ENCODE results near the gene PRKCB. TPM values are rescaled to one million over a fixed set of nuclear protein-coding genes. Genes with fewer than 3 reads are reported as not detected.
"Not testable (repeated sequence)": the region's sequence is repeated elsewhere in the genome, so short reads cannot be mapped to it uniquely, and the experiment has no call there.

Gene PRKCB
- polyA plus RNA-seq, 1 experiment, result not detected

DNA sequence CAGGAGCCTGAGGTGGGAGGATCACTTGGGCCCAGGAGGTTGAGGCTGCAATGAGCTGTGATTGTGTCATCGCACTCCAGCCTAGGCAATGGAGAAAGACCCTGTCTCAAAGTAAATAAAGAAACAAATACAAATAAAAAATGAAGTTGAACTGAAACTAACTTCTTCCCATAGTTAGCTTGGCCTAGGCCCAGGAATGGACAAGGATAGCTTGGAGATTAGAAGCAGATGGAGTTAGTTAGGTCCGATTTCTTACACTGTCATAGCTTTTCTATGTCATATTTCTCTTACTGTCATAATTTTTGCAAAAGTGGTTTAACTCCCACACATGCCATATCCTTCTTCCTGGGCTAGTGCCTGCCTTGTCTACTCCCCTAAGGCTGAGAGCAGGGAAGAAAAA lies 265.6 kb downstream of the PRKCB start:
- Histone ChIP-seq H3K4me3 (ENCODE audit: low read depth, low read length) (no peak overlapping the region), H3K27me3 (ENCODE audit: control insufficient read depth, insufficient read depth, low read length) (no peaks in the 10 kb centered on the region), H3K36me3 (ENCODE audit: control insufficient read depth, insufficient read depth, low read length) (no peaks in the 10 kb centered on the region)
- no peak for DNase-seq (ENCODE audit: low read depth)
- CTCF ChIA-PET, result no interaction called here
- POLR2A ChIA-PET, result no interaction called here
- TF ChIP-seq, protein P1, sequence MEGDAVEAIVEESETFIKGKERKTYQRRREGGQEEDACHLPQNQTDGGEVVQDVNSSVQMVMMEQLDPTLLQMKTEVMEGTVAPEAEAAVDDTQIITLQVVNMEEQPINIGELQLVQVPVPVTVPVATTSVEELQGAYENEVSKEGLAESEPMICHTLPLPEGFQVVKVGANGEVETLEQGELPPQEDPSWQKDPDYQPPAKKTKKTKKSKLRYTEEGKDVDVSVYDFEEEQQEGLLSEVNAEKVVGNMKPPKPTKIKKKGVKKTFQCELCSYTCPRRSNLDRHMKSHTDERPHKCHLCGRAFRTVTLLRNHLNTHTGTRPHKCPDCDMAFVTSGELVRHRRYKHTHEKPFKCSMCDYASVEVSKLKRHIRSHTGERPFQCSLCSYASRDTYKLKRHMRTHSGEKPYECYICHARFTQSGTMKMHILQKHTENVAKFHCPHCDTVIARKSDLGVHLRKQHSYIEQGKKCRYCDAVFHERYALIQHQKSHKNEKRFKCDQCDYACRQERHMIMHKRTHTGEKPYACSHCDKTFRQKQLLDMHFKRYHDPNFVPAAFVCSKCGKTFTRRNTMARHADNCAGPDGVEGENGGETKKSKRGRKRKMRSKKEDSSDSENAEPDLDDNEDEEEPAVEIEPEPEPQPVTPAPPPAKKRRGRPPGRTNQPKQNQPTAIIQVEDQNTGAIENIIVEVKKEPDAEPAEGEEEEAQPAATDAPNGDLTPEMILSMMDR (IDR thresholded peaks at IDR 0.05; ENCODE audit: insufficient read depth, low read depth, low read length), result no peak

DNA sequence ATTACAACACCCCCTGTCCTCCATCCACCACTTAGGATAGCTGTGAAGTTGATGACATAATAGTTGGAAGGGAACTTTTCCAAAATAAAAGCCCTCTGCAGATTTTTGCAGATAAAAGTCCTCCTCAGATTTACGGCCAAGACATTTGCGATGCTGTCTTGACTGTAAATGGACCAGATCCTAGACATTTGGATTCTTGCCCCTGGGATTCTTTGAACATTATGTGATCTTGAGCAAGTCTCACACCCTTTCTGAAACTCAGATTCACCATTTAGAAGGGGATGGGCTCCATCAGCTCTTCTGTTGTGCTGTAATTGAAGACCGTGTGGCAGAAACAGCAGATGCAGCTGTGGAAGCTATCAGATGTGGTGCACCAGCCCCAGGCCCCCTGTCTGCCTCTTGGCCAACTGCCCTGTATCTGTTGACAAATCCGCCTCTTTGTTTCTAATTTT lies 266.5 kb downstream of the PRKCB start:
- Histone ChIP-seq H3K36me3 (ENCODE audit: control insufficient read depth, insufficient read depth, low read length) (no peaks in the 10 kb centered on the region), H3K4me3 (ENCODE audit: low read depth, low read length) (no peak overlapping the region), H3K27me3 (ENCODE audit: control insufficient read depth, insufficient read depth, low read length) (no peaks in the 10 kb centered on the region)
- ChIA-PET CTCF (no interaction called here), POLR2A (no interaction called here)
- no peak for DNase-seq (ENCODE audit: low read depth)
- TF ChIP-seq, protein P1 (IDR thresholded peaks at IDR 0.05; ENCODE audit: insufficient read depth, low read depth, low read length), result no peak

DNA sequence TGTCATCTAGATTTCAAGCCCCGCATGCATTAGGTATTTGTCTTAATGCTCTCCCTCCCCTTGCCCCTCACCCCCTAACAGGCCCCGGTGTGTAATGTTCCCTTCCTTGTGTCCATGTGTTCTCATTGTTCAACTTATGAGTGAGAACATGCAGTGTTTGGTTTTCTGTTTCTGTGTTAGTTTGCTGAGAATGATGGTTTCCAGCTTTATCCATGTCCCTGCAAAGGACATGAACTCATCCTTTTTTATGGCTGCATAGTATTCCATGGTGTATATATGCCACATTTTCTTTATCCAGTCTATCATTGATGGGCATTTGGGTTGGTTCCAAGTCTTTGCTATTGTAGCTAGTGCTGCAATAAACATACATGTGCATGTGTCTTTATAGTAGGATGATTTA lies 269.7 kb downstream of the PRKCB start:
- H3K36me3 ChIP-seq (ENCODE audit: control insufficient read depth, insufficient read depth, low read length); CTCF ChIA-PET; H3K27me3 ChIP-seq (ENCODE audit: control insufficient read depth, insufficient read depth, low read length); POLR2A ChIA-PET; H3K4me3 ChIP-seq (ENCODE audit: low read depth, low read length); DNase-seq (ENCODE audit: low read depth): not testable (repeated sequence)

DNA sequence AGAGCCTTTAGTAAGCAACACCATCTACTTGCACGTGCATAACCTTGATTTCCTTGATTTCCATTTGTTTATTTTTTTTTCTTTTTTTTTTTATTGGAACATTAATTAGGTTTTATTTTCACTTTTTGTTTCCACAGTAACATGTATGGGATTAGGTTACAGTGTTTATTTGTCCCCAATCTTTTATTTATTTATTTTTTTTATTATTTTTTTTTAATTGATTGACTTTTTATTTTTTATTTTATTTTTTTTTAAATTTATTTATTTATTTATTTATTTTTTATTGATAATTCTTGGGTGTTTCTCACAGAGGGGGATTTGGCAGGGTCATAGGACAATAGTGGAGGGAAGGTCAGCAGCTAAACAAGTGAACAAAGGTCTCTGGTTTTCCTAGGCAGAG lies 272.3 kb downstream of the PRKCB start:
- POLR2A ChIA-PET; H3K4me3 ChIP-seq (ENCODE audit: low read depth, low read length); DNase-seq (ENCODE audit: low read depth); H3K27me3 ChIP-seq (ENCODE audit: control insufficient read depth, insufficient read depth, low read length); CTCF ChIA-PET; H3K36me3 ChIP-seq (ENCODE audit: control insufficient read depth, insufficient read depth, low read length): not testable (repeated sequence)

DNA sequence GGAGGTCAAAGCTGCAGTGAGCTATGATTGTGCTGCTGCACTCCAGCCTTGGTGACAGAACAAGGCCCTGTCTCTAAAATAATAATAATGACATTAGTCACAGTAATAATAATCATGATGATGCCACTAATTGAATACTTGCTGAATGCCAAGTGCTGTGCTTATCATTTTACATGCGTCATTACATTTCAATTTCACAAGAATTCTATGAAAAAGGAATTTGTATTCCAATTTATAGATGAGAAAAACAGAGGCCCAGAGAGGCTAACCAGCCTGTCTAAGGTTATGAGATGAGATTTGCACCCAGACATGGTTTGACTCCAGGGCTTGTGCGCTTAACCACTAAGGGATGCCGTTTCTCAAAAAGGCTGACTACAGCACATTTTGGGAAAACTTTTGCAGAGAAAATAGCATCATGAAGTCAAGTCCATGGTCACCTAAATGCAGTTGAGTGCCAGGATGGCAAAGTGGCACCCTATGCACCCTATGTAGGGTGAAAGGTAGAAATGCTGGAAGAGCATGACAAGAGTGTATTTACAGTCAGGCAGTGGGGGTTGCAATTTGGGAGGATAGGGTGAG lies 276.0 kb downstream of the PRKCB start:
- TF ChIP-seq, protein P1 (IDR thresholded peaks at IDR 0.05; ENCODE audit: insufficient read depth, low read depth, low read length), result no peak
- no peak overlapping the region for H3K4me3 ChIP-seq (ENCODE audit: low read depth, low read length)
- DNase-seq (ENCODE audit: low read depth), result no peak
- ChIA-PET CTCF (no interaction called here), POLR2A (no interaction called here)
- no peaks in the 10 kb centered on the region for H3K27me3 ChIP-seq (ENCODE audit: control insufficient read depth, insufficient read depth, low read length)
- H3K36me3 ChIP-seq (ENCODE audit: control insufficient read depth, insufficient read depth, low read length), result no peaks in the 10 kb centered on the region

DNA sequence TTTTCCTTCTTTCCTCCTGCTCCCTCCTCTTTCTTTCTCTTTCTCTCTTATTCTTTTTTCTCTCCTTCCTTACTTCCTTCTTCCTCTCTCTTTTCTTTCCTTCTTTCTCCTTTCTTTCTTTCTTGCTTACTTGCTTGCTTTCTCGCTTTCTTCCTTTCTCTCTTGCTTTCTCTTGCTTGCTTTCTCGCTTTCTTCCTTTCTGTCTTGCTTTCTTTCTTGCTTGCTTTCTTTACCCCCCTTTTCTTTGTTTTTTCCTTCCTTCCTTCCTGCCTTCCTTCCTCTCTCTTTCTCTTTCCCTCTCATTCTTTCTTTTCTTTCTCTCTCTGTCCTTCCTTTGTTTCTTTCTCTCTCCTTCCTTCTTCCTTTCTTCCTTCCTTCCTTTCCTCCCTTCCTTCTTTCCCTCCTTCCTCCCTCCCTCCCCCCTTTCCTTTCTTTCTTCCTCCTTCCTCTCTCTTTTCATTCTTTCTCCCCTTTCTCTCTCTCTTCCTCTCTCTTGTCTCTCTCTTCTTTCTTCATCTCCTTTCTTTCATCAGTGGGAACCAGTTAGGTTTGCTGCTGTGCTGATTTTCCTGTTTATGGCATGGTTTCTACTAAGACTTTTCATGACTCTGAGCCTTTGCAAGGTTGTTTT lies 277.4 kb downstream of the PRKCB start:
- Histone ChIP-seq H3K36me3 (ENCODE audit: control insufficient read depth, insufficient read depth, low read length) (no peaks in the 10 kb centered on the region), H3K4me3 (ENCODE audit: low read depth, low read length) (no peak overlapping the region), H3K27me3 (ENCODE audit: control insufficient read depth, insufficient read depth, low read length) (no peaks in the 10 kb centered on the region)
- POLR2A ChIA-PET, result no interaction called here
- CTCF ChIA-PET, result no interaction called here
- DNase-seq (ENCODE audit: low read depth), result no peak
- TF ChIP-seq, protein P1 (IDR thresholded peaks at IDR 0.05; ENCODE audit: insufficient read depth, low read depth, low read length), result no peak

All from BJ (cell line).